ENCODE measurements around the gene CYP20A1. TPM values are rescaled to one million over a fixed set of nuclear protein-coding genes. Genes with fewer than 3 reads are reported as not detected.

Gene CYP20A1
- total RNA-seq = 41.5 and 69.8 TPM in 2 replicates

GRCh38 chr2:203238704-203239526 is at the start of gene CYP20A1:
Gene CYP20A1 (plus strand): TSS chr2:203239018. CDS start chr2:203239063, 45 bp downstream.

GRCh38 chr2:203327901-203328759 is 89.3 kb downstream of the CYP20A1 start, which contains the start of gene ABI2:
Gene ABI2 (plus strand): TSS chr2:203328394. CDS start chr2:203328515, 121 bp downstream.

Other genes starting within 250 kb of the CYP20A1 start
- gene NBEAL1, start 224.1 kb upstream of the CYP20A1 start, total RNA-seq = 44.2 and 48.0 TPM in 2 replicates
- gene ABI2, start 89.4 kb downstream of the CYP20A1 start, total RNA-seq = 31.1 and 33.7 TPM in 2 replicates

Measured in smooth muscle cell of trachea (primary cell).